HT-29 (cell line): Measurements from ENCODE around the gene MARK2. TPM values are rescaled to one million over a fixed set of nuclear protein-coding genes. Genes with fewer than 3 reads are reported as not detected.

ENCODE experiments used
- DNase-seq: peaks from one replicate; pipeline ENCODE4 v3.0.0-alpha.2; 2015; ENCODE audit warnings: low spot score
- total RNA-seq: library from RNA; depleted of rRNA; stranded (reverse); fragments of >200 nt; shearing (Covaris generic); gene quantifications from 2 replicates; pipeline ENCODE4 v1.2.3, GENCODE V29; 2014

Gene MARK2
- total RNA-seq, 1 experiment from 2014 or later = 96.1 TPM

- no peak for DNase-seq
Observed at GRCh38 chr11:63909591-63910506, 70.9 kb downstream of the MARK2 start.

DNA sequence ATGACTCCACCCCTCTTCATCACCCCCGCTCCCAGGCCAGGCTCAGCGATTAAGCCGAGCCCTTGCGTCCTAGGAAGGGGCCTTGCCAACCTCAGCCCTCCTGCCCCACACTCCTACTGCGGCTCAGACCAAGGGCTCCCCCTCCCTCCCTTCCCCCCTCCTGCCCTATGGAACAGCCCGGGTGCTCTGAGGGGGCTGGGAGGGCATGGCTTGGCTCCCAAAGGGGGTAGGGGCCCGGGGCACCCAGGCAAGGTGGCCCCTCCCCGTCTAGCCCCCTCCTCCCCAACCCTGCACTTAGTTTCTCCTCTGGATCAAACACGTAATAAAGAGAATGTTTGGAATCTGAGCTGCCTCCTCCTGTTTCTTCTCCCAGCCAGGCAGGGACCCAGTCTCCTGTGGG, 71.8 kb downstream of the MARK2 start:
- DNase-seq = no peak

DNA sequence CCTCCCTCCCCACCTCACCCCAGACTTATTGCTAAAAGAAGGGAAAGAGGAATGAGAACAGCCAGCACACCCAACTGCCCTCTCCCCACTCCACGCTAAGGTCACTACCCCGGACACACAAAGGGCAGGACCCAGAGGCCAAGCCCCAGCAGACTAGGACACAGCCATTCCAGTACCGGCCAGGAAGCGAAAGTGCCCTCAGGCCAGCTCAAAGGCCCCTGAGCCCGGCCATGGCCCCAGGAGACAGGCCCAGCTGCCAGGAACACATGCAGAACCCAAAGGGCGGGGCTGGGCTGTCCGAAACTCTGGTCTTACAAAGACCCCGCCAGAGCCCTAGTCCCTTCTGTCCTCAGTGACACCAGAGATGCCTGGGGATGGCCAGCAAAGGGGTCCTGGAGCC, 72.5 kb downstream of the MARK2 start:
- DNase-seq = no peak

DNA sequence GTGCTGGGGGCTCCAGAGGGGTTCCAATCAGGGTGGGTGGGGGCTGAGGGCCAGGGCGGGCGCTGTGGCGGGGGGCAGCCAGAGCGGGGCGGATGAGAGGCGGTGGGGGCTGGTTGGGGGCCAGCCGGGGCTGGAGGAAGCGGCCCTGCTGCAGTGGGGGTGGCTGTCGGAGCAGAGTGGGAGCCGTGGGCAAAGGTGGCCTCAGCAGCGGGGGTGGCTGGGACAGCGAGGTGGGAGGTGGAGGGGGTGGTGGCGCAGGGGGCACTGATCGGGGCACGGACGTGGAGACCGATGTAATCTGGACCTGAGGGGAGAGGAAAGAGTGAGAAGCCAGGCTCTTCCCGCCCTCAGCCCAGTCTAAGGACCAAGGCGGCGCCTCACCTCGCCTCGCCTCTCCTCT, 73.0 kb downstream of the MARK2 start:
- no peak for DNase-seq

GRCh38 chr11:63912678-63913077, 73.8 kb downstream of the MARK2 start:
- DNase-seq = no peak

- no peak for DNase-seq
Observed at GRCh38 chr11:63913866-63914830, 75.2 kb downstream of the MARK2 start.

GRCh38 chr11:63914896-63915691, 76.2 kb downstream of the MARK2 start:
- DNase-seq = no peak

- DNase-seq = no peak
Observed at GRCh38 chr11:63915961-63916836, 77.3 kb downstream of the MARK2 start.

DNA sequence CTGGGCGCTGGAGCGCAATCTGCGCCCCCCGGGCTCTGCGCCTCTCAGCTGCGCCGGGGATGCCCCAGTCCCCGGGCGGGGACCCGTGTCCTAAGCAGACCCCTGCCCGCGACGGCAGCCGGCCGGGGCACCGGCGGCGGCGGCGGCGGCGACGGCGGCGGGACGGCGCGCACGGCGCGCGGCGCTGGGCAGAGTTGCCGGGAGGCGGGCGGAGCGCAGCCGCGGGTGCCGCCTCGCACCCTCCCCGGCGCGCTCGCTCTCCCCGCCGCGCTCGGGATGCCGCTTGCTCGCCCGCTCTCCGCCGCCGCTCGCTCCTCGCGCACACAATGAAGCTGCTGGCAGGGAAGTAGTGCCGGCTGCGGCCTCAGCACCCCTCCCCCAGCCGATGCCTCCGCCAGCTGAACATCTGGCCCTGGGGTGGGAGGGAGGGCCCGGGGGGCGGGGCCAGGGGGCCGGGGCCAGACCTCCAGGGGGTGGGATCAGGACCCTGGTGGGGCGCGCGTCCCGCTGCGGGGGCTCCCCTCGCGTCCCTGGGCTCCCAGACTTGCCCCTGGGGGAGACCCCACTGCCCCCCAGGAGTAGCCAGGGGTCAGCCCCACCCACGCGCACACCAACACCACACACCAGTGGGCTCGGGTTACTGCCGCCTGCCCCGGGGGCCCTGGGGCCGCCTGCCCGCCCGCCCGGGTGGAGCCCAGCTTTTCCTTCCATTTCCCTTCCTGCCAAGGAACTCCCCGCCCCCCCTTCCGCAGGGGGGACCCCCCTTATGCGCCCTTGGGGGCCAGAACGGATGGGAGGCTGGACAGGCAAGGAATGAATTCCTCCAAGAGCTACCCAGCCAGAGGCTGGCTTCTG, 78.2 kb downstream of the MARK2 start, which contains the start of gene RCOR2:
Gene RCOR2, minus strand, starts transcription at position 328 of the 855 bp plus-strand sequence. CDS start 708 bp downstream, outside the sequence.
- peak; percentile 43 for DNase-seq

GRCh38 chr11:63917692-63918506, 79.0 kb downstream of the MARK2 start:
- peak; percentile 37 for DNase-seq

GRCh38 chr11:63918507-63919191, 79.7 kb downstream of the MARK2 start:
- DNase-seq = no peak

DNA sequence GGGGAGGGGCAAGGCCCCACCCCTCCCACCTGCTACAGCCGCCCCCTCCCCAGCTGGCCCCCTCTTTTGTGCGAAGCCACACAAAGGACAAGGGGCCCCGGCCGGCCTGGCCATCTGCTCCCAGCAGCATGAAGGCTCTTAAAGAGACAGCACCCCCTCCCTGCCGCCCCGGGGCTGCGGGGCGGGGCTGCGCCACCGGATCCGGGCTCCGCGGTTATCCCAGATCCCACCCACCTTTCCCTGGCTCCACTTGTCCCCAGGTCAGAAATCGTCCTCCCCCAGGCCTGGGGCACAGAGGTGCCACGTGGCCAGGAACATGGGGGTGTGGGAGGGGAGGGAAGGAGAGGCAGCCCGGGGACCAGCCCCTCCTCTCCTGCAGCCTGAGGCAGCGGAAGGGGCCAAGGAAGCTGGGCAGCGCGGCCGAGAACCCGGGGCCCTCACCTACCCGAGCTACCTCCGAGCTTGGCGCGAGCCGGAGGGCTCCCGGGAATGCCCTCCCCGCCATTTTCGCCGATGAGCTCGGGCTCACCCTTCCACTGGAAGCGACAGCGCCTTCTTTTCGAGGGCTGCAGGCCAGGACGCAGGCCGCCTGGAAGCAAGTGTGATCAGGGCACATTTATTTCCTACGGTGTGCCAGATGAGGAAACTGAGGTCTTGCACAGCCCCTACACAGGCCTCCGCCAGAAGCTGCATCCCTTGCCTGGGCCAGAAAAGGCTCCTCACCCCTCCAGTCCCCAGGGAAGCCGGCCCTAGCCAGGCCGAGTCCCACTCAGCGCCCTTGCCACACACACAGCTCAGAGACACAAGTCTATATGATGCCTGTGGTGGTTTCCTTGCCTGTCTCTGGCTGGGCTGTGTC, 80.6 kb downstream of the MARK2 start:
- no peak for DNase-seq

DNA sequence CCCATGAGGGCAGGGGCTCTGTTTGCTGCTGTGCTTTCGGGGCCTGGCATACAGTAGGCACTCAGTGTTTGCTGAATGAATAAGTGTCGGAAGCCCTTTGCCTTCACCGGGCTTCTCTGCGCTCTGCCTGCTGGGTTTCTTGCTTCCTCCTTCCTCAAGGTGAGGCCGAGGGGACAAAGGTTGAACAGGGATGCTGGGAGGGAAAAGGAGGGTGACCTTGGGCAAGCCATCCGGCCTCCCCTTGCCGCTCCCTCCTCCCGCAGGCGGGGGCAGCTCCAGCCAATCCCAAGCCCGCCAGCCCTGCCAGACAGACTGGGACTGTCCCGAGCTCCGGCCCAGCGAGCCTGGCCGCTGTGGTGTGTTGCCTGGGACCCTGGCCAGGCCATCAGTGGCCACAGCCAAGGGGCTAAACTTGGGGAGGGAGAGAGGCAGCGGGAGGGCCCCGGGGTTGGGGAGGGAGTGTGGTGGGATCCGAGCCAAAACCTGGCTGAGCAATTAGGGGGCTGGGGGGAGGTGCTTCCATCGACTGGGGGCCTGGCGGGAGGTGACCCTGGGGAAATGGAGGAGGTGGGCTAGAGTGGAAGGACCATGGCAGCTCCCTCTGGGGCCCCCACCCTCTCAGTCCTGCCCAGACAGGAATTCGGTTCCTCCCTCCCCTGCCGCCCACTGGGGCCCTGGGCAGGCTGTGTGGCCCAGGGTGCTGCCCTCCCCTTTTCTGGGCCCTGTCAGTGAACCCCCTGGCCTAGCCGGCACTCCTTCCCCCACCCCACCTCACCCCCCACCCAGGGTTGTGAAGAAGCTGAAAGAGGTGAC, 81.4 kb downstream of the MARK2 start:
- DNase-seq = no peak

DNA sequence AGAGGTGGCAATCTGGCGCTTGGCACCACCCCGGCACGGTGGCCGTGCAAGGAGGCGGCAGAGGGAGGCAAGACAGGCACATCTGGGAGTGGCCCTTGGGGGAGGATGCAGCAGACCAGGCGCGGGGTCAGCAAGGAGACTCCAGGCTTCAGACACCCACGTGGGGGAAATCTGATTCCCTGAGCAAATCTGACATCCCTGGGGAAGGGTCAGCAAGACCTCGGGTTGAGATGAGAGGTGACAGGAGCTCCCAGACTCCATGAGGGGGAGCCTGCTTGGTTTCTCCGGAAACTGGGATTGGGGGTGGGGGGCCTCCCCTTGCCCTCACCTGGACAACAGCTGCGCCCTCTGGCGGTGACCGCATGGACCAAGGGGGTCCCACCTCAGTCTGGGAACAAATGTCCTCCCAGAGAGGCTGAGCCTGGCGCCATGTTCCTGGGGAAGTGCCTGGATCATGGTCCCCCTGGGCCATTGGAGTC, 82.1 kb downstream of the MARK2 start:
- DNase-seq = no peak

- DNase-seq = no peak
Observed at GRCh38 chr11:63922673-63923192, 83.8 kb downstream of the MARK2 start.

- DNase-seq = no peak
Observed at GRCh38 chr11:63923319-63923718, 84.4 kb downstream of the MARK2 start.
